Retinal pigment epithelial cell (primary cell): ENCODE measurements around the gene METAP1.

ENCODE experiments used
- DNase-seq: peaks from one replicate; pipeline ENCODE4 v3.0.0-alpha.2; 2010; ENCODE audit warnings: low read depth
- H3K4me3 ChIP-seq: 2 replicates; pipeline ENCODE4 v1.5.1; 2011; ENCODE audit warnings: mild to moderate bottlenecking, low read length, control low read depth, moderate library complexity
- TF ChIP-seq, protein P1 (sequence below): conservative IDR thresholded peaks from 2 replicates; pipeline ENCODE4 v1.5.1; 2011; ENCODE audit warnings: low read depth, low read length, control low read depth, inconsistent platforms

The METAP1 gene

DNA sequence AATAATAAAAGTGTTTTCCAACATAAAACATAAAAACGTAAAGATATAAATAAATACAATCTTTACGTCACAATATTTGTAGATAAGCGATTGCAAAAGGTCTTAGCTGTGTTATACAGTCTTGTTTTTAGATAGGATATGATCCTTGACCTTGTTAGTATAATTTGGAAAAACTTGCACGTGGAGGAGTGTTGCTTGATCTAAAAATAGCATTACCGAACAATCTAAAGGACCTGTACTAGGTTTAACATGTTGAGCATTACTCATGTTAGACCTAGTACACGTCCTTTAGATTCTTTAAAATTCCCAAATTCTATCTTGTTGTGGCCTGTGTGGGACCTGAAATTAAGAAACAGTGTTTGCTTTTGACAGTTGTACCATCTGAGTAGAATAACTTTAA, 1.6 kb downstream of the METAP1 start:
- H3K4me3 ChIP-seq: no peak overlapping the region

GRCh38 chr4:98998551-98998950, 3.0 kb downstream of the METAP1 start:
- DNase-seq: no peak
- TF ChIP-seq, protein P1, sequence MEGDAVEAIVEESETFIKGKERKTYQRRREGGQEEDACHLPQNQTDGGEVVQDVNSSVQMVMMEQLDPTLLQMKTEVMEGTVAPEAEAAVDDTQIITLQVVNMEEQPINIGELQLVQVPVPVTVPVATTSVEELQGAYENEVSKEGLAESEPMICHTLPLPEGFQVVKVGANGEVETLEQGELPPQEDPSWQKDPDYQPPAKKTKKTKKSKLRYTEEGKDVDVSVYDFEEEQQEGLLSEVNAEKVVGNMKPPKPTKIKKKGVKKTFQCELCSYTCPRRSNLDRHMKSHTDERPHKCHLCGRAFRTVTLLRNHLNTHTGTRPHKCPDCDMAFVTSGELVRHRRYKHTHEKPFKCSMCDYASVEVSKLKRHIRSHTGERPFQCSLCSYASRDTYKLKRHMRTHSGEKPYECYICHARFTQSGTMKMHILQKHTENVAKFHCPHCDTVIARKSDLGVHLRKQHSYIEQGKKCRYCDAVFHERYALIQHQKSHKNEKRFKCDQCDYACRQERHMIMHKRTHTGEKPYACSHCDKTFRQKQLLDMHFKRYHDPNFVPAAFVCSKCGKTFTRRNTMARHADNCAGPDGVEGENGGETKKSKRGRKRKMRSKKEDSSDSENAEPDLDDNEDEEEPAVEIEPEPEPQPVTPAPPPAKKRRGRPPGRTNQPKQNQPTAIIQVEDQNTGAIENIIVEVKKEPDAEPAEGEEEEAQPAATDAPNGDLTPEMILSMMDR: no peak
- no peak overlapping the region for H3K4me3 ChIP-seq

More for the DNA sequence above, 1.6 kb downstream of the METAP1 start:
- TF ChIP-seq, protein P1: no peak
- no peak for DNase-seq

- DNase-seq: no peak
- TF ChIP-seq, protein P1: no peak
- no peak overlapping the region for H3K4me3 ChIP-seq
Observed at GRCh38 chr4:99002279-99002678, 6.8 kb downstream of the METAP1 start.

DNA sequence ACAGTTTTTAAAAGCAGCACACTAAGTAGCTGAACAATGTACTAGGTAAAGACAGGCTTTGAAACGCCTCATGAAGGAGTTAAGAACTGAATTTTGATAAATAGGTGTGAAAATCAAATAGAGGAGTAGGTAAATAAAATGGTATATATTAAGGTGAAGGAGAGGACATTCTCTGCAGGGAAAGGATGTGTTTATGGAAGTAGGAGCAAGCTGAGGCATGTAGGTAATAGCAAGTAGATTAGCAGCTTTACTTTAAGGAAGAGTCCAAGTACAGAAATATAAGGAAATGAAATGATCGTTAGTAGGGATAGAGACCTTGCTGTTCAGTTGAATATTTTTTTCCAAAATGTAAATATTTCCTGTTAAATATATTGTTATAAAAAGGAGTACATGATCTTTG, 12.5 kb downstream of the METAP1 start:
- H3K4me3 ChIP-seq: no peak overlapping the region
- TF ChIP-seq, protein P1: no peak
- no peak for DNase-seq

- H3K4me3 ChIP-seq: no peak overlapping the region
- TF ChIP-seq, protein P1: no peak
- DNase-seq: no peak
Observed at GRCh38 chr4:99011910-99012309, 16.4 kb downstream of the METAP1 start.

- no peak for DNase-seq
- TF ChIP-seq, protein P1: no peak
- H3K4me3 ChIP-seq: no peak overlapping the region
Observed at GRCh38 chr4:99013402-99013843, 17.9 kb downstream of the METAP1 start.

DNA sequence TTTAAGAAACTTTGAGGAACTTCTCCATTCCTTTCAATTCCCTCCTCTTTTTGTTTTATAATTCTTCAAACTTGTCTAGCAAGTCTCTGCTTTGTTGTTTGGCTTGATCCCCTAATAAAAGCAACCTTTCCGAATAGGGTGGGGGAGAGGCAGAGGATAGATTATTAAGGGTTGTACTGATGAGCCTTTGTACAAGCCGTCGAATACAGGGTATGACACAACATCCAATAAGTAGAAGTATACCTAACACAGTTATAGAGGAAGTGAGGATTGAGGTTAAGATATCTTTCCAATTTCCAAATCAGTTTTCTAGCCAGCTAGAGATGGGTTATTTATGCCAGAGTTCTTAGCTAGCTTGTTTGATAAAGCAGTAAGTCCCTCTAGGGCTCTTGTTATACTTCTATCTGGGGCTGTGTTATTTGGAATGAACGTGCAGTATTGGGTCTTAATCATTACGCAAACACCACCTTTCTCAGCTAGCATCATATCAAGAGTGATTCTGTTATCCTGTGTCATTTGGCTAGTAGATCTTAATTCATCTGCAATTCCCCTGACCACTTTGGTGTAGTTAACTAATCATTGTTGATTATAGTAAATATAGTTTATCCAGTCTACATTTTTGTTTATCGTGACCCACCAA, 18.5 kb downstream of the METAP1 start:
- H3K4me3 ChIP-seq: no peak overlapping the region
- TF ChIP-seq, protein P1: no peak
- no peak for DNase-seq
